ENCODE results near the gene TMTC1.

- TF ChIP-seq CTCF (IDR thresholded peaks at IDR 0.05) (no peak), POLR2A (IDR thresholded peaks at IDR 0.05) (no peak)
Measured at GRCh38 chr12:29717540-29718100, 66.1 kb downstream of the TMTC1 start.
